GM19467 (cell line): ENCODE measurements around the gene LMAN1L.

Experiments used
- ATAC-seq: cut with Tn5 transposase; IDR thresholded peaks from one replicate; pipeline ENCODE4 v1.9.1; 2021; ENCODE audit warnings: mild to moderate bottlenecking, moderate library complexity; ENCODE audit not compliant: unreplicated experiment

Gene LMAN1L

GRCh38 chr15:74833376-74834107 is 20.9 kb downstream of the LMAN1L start:
- ATAC-seq = no peak

GRCh38 chr15:74835312-74835823 is 22.7 kb downstream of the LMAN1L start:
- ATAC-seq = no peak

GRCh38 chr15:74836846-74837245 is 24.2 kb downstream of the LMAN1L start:
- no peak for ATAC-seq

GRCh38 chr15:74837482-74838136 is 25.0 kb downstream of the LMAN1L start:
- ATAC-seq = no peak

- no peak for ATAC-seq
These were observed 25.5 kb downstream of the LMAN1L start for GRCh38 chr15:74838137-74838516.

GRCh38 chr15:74838746-74839525 is 26.3 kb downstream of the LMAN1L start:
- ATAC-seq = no peak

GRCh38 chr15:74839526-74840395 is 27.1 kb downstream of the LMAN1L start:
- no peak for ATAC-seq

GRCh38 chr15:74840851-74841775 is 28.5 kb downstream of the LMAN1L start:
- no peak for ATAC-seq

- no peak for ATAC-seq
These were observed 29.3 kb downstream of the LMAN1L start for GRCh38 chr15:74841891-74842373.

GRCh38 chr15:74842581-74843444 is 30.2 kb downstream of the LMAN1L start, which contains the start of gene ULK3:
Gene ULK3 (minus strand): TSS chr15:74843156. CDS start chr15:74843105, 51 bp downstream.
- ATAC-seq = peak; percentile 79

- no peak for ATAC-seq
These were observed 30.8 kb downstream of the LMAN1L start for GRCh38 chr15:74843445-74843828.

- no peak for ATAC-seq
These were observed 31.3 kb downstream of the LMAN1L start for GRCh38 chr15:74843891-74844299.

GRCh38 chr15:74844319-74845207 is 31.9 kb downstream of the LMAN1L start:
- ATAC-seq = no peak

- ATAC-seq = no peak
These were observed 32.6 kb downstream of the LMAN1L start for GRCh38 chr15:74845208-74845568.

GRCh38 chr15:74845581-74845980 is 32.9 kb downstream of the LMAN1L start:
- ATAC-seq = no peak

- no peak for ATAC-seq
These were observed 34.8 kb downstream of the LMAN1L start for GRCh38 chr15:74847432-74847831.

- ATAC-seq = no peak
These were observed 37.8 kb downstream of the LMAN1L start for GRCh38 chr15:74850393-74850792.
